Spleen (tissue), 11 donors: ENCODE data around the gene NFATC1. TPM values are rescaled to one million over a fixed set of nuclear protein-coding genes. Genes with fewer than 3 reads are reported as not detected.

ENCODE experiments used
- DNase-seq: peaks from one replicate; pipeline ENCODE4 v3.0.0-alpha.2; 2020
- H3K27ac ChIP-seq, 8 donors: fragments of 200-600 bp; sonication (generic) in 7 of 8; 1 replicate in 4 of 8; 2 replicates in 4 of 8; pipeline versions ENCODE4 v1.5.0 to v1.8.0; 2016 to 2021; ENCODE audit warnings: inconsistent platforms in 4 of 8, mild to moderate bottlenecking in 4 of 8, moderate library complexity in 1 of 8
- H3K27me3 ChIP-seq, 7 donors: fragments of 200-600 bp; sonication (generic) in 6 of 7; replicated peaks in 1 of 7; 1 replicate in 4 of 7; 2 replicates in 3 of 7; pipeline versions ENCODE4 v1.5.0 to v1.8.0; 2016 to 2021; ENCODE audit warnings: inconsistent platforms in 3 of 7, mild to moderate bottlenecking in 1 of 7
- H3K36me3 ChIP-seq, 6 donors: fragments of 200-600 bp; sonication (generic) in 5 of 6; 1 replicate in 4 of 6; 2 replicates in 2 of 6; pipeline versions ENCODE4 v1.5.0 to v1.8.0; 2016 to 2021; ENCODE audit warnings: inconsistent platforms in 2 of 6
- H3K4me1 ChIP-seq, 6 donors: fragments of 200-600 bp; sonication (generic) in 5 of 6; 1 replicate in 3 of 6; 2 replicates in 3 of 6; pipeline versions ENCODE4 v1.5.0 to v1.8.0; 2016 to 2021; ENCODE audit warnings: inconsistent platforms in 3 of 6
- H3K4me3 ChIP-seq, 8 donors: fragments of 200-600 bp; sonication (generic) in 7 of 8; 1 replicate in 4 of 8; 2 replicates in 4 of 8; pipeline versions ENCODE4 v1.5.0 to v1.8.0; 2016 to 2021; ENCODE audit warnings: inconsistent platforms in 4 of 8, mild to moderate bottlenecking in 4 of 8, moderate library complexity in 2 of 8
- H3K9me3 ChIP-seq, 8 donors: fragments of 200-600 bp; sonication (generic) in 7 of 8; 1 replicate in 4 of 8; 2 replicates in 4 of 8; pipeline versions ENCODE4 v1.5.0 to v1.8.0; 2016 to 2021; ENCODE audit warnings: inconsistent platforms in 4 of 8
- CTCF ChIP-seq, 11 experiments: fragments of 200-600 bp in 7 of 11; fragments of 450-650 bp in 4 of 11; sonication (generic) in 4 of 11; IDR thresholded peaks in 8 of 11; conservative IDR thresholded peaks in 3 of 11; 1 replicate in 7 of 11; 2 replicates in 4 of 11; pipeline versions ENCODE4 v1.4.0 to v1.8.0; 2016 to 2021; ENCODE audit warnings: antibody characterized with exemption in 11 of 11, inconsistent platforms in 4 of 11, mild to moderate bottlenecking in 1 of 11
- POLR2A ChIP-seq, 3 donors: fragments of 450-650 bp; IDR thresholded peaks; one replicate each; pipeline ENCODE4 v1.5.1; 2017; ENCODE audit warnings: antibody characterized with exemption in 3 of 3, mild to moderate bottlenecking in 1 of 3
- POLR2AphosphoS5 ChIP-seq, 3 donors: sonication (generic); formaldehyde crosslinking; IDR thresholded peaks; one replicate each; pipeline ENCODE4 v1.5.1; 2017; ENCODE audit warnings: antibody characterized with exemption in 3 of 3
- WGBS, 5 donors: extraction: QIAGEN DNeasy Blood & Tissue Kit in 3 of 5; methylation state at CpG; one replicate each; pipeline versions ENCODE4 v1.1.5 to v1.1.7; 2013 to 2018; 5-methylcytosine and 5-hydroxymethylcytosine counted together
- intact Hi-C: fragments of 100-400 bp; cut with DNase I; formaldehyde crosslinking; loops from one replicate; pipeline ENCODE4 v1.15.0; 2023; ENCODE audit warnings: low total_unique reads
- polyA plus RNA-seq, 3 donors: library from polyadenylated mRNA; stranded (reverse); fragments of 200-250 nt; gene quantifications; one replicate each; pipeline ENCODE4 v1.2.1, GENCODE V29; 2013
- total RNA-seq, 7 donors: library from RNA; depleted of rRNA in 3 of 7; stranded (reverse); fragments of >200 nt in 3 of 7; fragmentation: NEBNext Ultra II Directional in 4 of 7; extraction: Animal tissue kit (Norgen Biotek cat#: 25700) in 4 of 7; gene quantifications; one replicate each; pipeline versions ENCODE4 v1.1.0 to v1.2.1, GENCODE V29; 2016 to 2021
- donor health status: healthy with polysubstance abuse.
- donor health status: DM: no; HTN: no; CAD: no; lungs with moderate emphysema.
- donor health status: DM: no; HTN: no; CAD: no.
- donor health status: Bipolar disorder and iron deficiency.
- donor health status: healthy.
- donor health status: DM: no; HTN: no; CAD: no.
- donor health status: DM: yes; HTN: yes; CAD: no.

The NFATC1 gene
- total and polyA plus RNA-seq, 10 donors = 20.7 to 64.9 (median 47.4) TPM

- peak; percentile 70 for DNase-seq
- intact Hi-C loops = no loop called here
- no peaks in the 10 kb centered on the region for H3K4me1 ChIP-seq
- peaks cover 0 to 33% (median 0%) of the 10 kb centered on the region in 7 donors for H3K27me3 ChIP-seq
- WGBS, 5 donors = 84 to 93% (median 89%) methylated on average over 21 to 23 of the region's 23 CpGs
- H3K9me3 ChIP-seq = no peaks in the 10 kb centered on the region
- no peaks in the 10 kb centered on the region for H3K36me3 ChIP-seq
- no peak overlapping the region for H3K4me3 ChIP-seq
- TF ChIP-seq CTCF (IDR thresholded peaks at IDR 0.05 in 8 of 11, conservative IDR thresholded peaks at IDR 0.05 in 3 of 11) = no peak
- TF ChIP-seq POLR2AphosphoS5 (IDR thresholded peaks at IDR 0.05) = no peak
- no peak for TF ChIP-seq POLR2A (IDR thresholded peaks at IDR 0.05)
- H3K27ac ChIP-seq = no peak overlapping the region
These were observed 151.1 kb downstream of the NFATC1 start for GRCh38 chr18:79546781-79547272.

- Histone ChIP-seq H3K4me1 (no peaks in the 10 kb centered on the region), H3K4me3 (no peak overlapping the region), H3K27ac (no peak overlapping the region), H3K27me3 (peaks cover 0 to 37% (median 0%) of the 10 kb centered on the region in 7 donors), H3K36me3 (no peaks in the 10 kb centered on the region), H3K9me3 (no peaks in the 10 kb centered on the region)
- DNase-seq = no peak
- TF ChIP-seq POLR2AphosphoS5 (IDR thresholded peaks at IDR 0.05) = no peak
- no peak for TF ChIP-seq POLR2A (IDR thresholded peaks at IDR 0.05)
- intact Hi-C loops = no loop called here
- WGBS, 5 donors = 84 to 87% (median 85%) methylated on average over 9 to 36 of the region's 36 CpGs
These were observed 151.8 kb downstream of the NFATC1 start for GRCh38 chr18:79547413-79548076.

- TF ChIP-seq POLR2A (IDR thresholded peaks at IDR 0.05) (no peak), CTCF (IDR thresholded peaks at IDR 0.05 in 8 of 11, conservative IDR thresholded peaks at IDR 0.05 in 3 of 11) (no peak), POLR2AphosphoS5 (IDR thresholded peaks at IDR 0.05) (no peak)
- no peak overlapping the region for H3K4me3 ChIP-seq
- H3K4me1 ChIP-seq = no peaks in the 10 kb centered on the region
- H3K36me3 ChIP-seq = no peaks in the 10 kb centered on the region
- peak; percentile 66 for DNase-seq
- 90 to 96% (median 93%) methylated on average over 25 of the region's 25 CpGs for WGBS, 5 donors
- H3K27me3 ChIP-seq = peaks cover 0 to 42% (median 0%) of the 10 kb centered on the region in 7 donors
- intact Hi-C loops = no loop called here
- no peaks in the 10 kb centered on the region for H3K9me3 ChIP-seq
- H3K27ac ChIP-seq = no peak overlapping the region
These were observed 152.3 kb downstream of the NFATC1 start for GRCh38 chr18:79548077-79548450.

GRCh38 chr18:79548621-79548985 is 152.9 kb downstream of the NFATC1 start:
- TF ChIP-seq POLR2AphosphoS5 (IDR thresholded peaks at IDR 0.05) = no peak
- no peak for TF ChIP-seq POLR2A (IDR thresholded peaks at IDR 0.05)
- no peak for TF ChIP-seq CTCF (IDR thresholded peaks at IDR 0.05 in 8 of 11, conservative IDR thresholded peaks at IDR 0.05 in 3 of 11)
- H3K27ac ChIP-seq = no peak overlapping the region
- H3K27me3 ChIP-seq = peaks cover 0 to 43% (median 0%) of the 10 kb centered on the region in 7 donors
- no peak for DNase-seq
- 91 to 95% (median 91%) methylated on average over 24 of the region's 24 CpGs for WGBS, 5 donors
- H3K4me3 ChIP-seq = no peak overlapping the region
- H3K9me3 ChIP-seq = no peaks in the 10 kb centered on the region
- intact Hi-C loops = no loop called here
- no peaks in the 10 kb centered on the region for H3K36me3 ChIP-seq
- no peaks in the 10 kb centered on the region for H3K4me1 ChIP-seq
